A172 (cell line): ENCODE results near the gene UMOD. TPM values are rescaled to one million over a fixed set of nuclear protein-coding genes. Genes with fewer than 3 reads are reported as not detected.

ENCODE experiments used
- DNase-seq: peaks from one replicate; pipeline ENCODE4 v3.0.0-alpha.2; 2015; ENCODE audit warnings: low spot score
- total RNA-seq: library from RNA; depleted of rRNA; stranded (reverse); fragments of >200 nt; shearing (Covaris generic); gene quantifications from 2 replicates; pipeline ENCODE4 v1.2.3, GENCODE V29; 2014; rRNA removed

UMOD gene
- total RNA-seq = not detected in 2 replicates

DNA sequence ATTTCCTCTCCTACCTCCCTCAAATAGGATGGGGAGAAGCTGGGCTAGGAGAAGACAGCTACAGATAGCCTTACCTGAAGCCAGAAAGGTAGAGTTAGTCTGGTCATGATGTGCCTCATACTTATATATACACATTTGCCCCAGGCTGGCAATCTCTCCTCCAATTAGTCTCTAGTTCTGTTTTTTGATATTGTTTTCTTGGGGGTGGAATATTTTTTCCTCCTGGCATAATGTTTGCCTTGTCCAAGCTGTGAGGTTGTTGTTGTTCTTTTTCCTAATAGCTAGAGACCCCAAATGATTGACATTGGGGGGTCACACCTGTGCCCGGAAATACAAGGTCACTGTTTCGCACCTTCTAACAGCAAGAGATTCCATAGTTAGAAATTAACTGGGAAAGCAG is at the start of gene UMOD:
TSS of gene UMOD (minus strand) at position 101 of the 400 bp plus-strand sequence. CDS start 1,978 bp downstream, outside the sequence.
- DNase-seq = no peak

DNA sequence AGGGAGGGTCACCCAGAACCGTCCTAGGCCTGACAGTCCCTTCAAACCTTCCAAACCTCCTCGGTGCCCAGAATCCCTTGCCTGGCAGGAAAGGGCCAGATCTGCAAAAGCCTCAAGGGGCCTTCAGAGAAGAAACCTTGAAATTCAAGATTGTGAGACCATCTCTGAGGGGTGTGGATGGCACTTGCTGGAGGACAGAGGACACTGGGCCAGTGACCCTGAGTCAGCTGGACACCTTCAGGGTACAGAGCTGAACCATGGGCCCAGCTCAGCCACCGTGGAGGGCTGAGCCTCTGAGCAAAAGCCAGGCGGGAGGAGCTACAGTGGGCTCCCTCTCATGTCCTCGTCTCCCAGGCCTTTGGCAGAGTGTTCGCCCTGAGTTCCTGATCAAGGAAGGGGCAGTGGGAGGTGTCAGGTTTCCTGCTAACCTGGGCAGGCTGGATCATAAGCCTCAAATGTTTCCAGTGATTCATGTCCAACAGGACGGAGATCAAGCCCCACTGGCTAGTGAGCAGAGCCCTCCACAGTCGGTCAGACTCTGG is 49.0 kb upstream of the UMOD start:
- DNase-seq = no peak

DNA sequence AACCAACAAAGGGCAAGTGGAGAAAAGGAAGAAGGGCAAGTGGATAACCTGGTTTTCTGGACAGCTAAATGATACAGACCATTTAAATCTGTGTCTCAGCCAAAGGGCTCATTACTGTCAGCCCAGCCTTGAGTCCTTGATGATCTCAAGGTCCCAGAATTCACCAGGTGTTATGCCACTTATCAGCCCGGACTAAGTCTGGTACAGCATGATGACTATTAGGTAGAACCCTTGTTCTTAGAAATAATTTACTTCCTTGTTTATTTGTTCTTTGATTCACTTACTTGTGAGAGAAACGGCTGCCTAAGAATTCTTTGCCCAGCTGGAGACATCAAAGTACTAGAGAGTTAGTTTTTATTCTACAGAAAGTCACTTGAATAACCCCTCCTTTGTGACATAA is 48.6 kb upstream of the UMOD start:
- no peak for DNase-seq

DNA sequence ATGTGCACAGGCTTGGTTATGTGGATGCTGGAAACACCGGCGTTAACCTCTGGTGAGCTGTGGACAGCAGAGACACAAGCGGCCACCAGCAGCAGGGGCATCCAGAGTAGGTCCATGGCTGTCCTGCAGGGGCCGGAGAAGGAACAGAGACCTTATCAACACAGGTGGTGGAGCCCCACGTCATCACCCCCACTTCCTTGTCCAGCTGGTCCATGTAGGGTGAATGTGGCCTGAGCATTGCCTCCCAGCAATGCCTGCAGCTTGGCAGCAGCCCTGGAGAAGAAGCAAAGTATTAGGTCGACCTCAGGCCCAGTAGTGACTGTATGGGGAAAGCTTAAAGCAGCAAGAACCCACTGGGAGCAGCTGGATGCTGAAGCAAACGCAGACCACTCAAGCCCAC is 46.7 kb upstream of the UMOD start:
- DNase-seq = no peak

DNA sequence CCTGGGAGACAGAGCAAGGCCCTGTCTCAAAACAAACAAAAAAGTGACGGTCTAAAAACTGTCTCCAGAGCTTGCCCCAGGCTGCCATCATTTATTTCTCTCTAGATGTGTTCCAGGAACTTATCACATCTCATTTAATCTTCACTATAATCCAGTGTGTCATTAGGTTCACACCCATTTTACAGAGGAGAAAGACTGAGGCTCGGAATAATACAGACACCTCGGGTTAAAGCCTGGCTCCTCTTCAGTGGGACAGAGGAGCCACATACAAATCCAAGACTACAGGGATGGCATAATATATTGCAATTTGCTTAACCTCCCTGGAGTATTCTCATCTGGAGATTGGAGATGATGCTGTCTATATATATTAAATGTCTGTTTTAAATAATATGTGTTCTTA is 46.1 kb upstream of the UMOD start:
- no peak for DNase-seq

DNA sequence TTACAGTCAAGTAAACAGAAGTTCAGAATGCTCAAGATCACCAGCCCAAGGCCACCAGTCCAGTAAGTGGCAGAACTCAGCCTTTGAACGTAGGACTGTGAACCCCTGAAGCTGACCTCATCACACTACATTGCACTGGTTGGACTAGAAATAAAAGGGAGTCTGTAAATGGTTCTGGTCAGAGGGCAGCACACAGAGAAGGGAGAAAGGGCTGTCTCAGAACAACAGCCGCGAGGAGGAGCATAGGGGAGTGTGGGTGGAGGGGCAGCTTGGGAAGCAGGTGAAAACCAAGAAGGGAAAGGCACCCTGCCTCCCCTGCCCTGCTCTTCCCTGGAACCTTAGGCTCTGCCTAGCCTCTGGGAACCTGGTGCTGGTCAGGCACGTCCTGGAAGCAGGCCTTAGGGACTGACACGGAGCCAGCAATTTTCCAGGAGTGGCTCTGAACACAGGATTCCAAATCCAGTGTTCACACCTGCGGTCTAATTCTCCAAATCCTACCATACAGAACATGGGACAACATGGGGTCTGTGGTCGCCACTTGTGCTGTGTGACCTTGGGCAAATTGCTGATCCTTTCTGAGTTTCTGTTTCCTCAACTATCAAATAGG is 45.1 kb upstream of the UMOD start:
- DNase-seq = no peak

DNA sequence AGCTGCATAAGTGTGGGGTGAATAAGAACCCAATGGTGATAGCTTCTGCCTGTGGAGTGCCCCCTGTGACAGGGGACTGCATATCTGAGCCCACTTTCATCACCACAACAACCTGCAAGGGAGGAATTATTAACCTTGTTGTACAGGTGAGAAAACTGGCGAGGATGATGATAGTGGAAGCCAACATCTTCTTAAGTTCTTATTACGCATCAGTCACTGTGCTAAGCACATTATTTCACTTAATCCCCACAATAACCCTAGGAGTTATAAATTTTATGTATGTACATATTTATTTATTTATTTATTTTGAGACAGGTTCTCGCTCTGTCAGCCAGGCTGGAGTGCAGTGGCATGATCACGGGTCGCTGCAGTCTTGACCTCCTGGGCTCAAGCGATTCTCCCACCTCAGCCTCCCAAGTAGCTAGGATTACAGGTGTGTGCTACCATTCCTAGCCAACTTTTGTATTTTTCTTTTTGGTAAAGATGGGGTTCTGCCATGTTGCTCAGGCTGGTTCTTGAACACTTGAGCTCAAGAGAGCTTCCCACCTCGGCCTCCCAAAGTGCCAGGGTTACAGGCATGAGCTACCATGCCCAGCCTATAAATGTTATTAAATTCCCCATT is 44.4 kb upstream of the UMOD start:
- no peak for DNase-seq

DNA sequence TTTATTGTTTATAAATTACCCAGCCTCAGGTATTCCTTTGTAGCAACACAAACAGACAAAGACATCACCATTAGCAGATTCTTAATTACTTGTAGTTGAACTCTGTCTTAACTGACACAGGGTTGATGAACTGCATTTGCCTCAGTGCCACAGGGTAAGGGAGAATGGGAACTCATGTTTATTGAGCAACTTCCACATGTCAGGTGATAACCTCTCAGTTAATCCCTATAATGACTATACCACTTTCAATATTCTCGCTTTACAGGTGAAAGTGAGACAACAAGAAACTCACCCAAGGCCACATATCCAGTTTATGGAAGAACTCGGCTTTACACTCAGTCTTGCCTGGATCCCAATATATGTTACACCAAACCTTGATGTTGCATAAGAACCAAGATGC is 43.4 kb upstream of the UMOD start:
- DNase-seq = no peak

DNA sequence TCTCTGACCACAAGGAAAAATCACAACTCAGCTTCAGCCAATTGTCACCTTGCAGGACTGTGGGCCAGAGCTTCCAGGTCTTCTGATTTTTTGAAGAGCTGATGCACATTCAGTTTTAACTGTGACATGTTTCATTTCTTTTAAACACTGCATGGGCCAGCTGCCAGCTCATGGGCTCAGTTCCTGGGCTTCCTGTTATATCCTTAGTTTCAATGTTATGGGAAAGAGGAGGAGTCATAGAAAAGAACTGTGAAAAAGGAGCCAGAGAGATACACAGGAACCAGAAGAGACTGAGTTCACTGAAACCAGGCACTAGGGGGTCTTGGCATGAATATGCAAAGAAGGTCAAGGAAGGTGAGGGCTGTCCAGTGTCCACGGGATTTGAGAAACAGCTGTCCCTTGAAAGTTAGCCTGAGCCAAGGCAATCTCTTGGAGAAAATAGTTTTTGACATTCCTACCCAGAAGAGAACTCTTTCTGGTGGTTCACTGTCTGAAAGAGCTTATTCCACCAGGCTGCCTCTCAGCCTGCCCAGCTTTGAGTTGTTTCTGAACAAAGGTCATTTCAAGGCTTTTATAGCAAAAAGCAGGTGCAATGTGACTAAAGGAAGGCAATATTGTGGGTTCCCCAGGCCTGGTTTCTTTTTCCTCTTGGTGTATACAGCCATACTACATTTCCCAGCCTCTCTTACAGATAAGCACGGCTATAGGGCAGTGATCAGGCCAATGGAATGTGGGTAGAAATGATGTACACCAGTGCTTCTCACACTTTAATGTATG is 41.5 kb upstream of the UMOD start:
- no peak for DNase-seq

DNA sequence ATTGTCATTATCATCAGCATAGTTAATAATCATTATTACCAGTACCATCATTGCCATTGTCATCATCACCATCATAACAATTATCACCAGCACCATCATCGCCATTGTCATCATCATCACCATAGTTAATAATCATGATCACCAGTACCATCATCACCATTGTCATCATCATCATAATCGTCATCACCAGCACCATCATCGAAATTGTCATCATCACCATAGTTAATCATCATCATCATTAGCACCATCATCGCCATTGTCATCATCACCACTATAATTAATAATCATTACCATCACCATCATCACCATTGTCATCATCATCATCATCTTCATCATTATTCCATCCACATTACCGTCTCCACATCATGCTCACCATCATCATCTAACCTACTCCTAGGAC is 38.5 kb upstream of the UMOD start:
- DNase-seq = no peak

DNA sequence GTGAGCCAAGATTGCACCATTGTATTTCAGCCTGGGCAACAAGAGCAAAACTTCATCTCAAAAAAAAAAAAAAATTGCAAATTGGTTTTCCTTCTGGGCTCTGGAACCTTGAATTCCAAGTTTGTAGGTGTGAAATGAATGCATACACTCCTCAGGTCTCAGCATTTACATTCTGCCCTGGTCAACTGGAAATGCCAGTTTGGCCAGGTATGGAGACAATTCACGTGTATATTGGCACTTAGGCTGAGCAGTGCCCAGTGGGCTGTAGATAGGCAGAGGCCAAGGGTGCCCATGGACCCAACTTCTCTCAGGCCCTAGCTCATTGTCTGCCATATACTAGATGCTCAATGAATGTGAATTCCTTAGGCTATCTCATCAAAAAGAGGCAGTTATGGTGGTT is 36.3 kb upstream of the UMOD start:
- no peak for DNase-seq

DNA sequence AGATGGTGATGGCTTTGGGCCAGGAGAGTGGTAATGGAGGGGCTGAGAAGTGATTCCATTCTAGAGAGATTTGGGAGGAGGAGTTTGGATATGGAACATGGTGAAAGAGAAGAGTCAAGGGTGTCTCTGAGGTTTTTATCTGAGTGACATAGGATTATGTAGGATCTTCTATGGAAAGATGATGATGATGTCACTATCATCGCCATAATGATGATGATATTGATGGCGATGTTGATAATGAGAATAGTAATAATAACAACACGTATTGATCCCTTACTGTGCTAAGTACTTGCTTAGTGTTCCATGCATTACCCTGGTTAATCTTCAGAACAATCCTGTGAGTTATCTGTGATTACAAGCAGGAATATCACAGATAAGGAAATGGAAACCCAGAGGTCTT is 35.5 kb upstream of the UMOD start:
- no peak for DNase-seq

DNA sequence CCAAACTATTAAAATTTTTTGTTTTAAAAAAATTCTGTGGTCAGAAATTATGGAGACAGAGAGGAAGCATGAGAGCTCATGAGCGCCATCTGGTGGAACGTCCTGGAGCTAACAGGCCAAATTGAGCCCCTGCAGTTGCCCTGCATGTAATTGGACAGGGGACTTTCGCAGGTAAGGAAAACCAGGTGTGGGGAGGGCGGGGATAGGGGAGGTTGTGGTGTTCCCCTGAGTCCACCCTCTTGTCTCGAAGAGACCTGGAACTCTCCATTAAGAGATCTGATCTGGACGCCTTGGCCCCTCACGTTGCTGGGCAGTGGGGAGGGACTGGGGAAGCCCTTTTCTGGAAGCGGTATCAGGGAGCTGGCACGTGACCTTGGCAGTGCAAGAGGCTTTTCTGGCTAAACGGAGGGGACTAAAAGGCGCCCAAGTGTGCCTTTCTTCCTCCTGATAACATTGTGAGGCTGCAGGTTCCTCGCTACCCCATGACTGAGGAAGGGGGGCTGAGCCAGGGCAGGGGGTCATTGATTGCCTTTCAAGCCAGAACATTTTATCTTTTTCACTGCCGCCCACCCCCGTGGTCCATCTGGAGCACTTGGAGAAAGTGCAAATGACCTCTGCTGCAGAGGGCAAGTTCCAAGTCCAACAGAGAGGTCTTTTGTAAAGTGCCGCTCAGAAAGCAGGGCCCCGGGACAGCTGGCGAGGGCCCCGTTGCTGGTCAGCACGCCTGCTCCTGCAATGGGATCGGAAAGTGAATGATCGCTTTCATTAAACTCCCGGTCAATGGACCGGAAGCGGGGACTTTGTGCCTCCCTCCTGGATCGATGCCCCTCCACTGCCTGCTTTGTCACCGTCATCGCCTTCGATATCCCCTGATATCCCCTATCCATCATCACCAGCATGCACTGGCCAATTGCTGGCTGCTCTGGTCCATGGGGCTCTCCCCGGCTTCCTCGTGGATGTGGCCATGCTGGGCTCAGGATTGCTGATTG is 33.6 kb upstream of the UMOD start:
- peak; percentile 57 for DNase-seq

DNA sequence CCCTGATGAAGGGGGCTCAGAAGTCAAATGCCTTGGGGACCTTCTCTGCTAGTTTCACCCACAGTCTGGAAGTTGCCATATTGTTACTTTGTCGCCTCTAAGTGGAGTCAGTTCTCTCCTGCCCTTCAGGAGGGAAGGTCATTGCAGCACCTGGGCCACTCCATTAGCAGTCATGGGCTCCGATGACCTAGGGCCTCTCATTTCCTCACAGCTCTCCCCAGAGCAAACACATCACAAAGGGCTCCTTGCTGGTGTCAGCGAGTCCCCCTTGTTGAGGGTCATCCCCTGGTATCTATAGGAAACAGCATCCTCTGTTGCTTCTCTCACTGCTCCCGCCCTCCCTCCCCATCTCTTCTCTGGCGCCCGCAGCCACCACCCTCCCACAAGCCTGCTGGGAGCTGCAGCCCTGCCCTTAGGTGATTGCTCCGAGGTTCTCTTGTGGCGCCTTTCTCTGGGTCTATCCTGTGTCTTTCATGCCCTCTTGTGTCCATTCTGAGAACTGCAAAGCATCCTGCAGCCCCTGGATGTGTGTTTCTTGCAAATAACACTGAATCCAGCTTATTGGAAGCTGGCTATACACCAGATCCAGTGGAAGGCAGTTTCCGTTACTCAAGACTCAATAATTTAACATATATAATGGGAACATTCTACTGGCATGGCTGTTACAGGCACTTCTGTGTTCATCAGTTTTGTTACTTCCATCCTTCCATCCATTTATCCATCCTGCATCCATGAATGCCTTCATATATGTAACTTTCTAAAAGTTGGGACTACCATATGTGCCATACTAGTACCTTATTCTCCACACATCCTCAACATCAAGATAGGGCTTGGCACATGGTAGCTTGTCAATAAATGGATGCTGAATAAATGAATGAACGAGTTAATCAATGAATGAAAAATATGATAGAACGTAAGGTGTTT is 30.9 kb upstream of the UMOD start:
- DNase-seq = peak; percentile 82

DNA sequence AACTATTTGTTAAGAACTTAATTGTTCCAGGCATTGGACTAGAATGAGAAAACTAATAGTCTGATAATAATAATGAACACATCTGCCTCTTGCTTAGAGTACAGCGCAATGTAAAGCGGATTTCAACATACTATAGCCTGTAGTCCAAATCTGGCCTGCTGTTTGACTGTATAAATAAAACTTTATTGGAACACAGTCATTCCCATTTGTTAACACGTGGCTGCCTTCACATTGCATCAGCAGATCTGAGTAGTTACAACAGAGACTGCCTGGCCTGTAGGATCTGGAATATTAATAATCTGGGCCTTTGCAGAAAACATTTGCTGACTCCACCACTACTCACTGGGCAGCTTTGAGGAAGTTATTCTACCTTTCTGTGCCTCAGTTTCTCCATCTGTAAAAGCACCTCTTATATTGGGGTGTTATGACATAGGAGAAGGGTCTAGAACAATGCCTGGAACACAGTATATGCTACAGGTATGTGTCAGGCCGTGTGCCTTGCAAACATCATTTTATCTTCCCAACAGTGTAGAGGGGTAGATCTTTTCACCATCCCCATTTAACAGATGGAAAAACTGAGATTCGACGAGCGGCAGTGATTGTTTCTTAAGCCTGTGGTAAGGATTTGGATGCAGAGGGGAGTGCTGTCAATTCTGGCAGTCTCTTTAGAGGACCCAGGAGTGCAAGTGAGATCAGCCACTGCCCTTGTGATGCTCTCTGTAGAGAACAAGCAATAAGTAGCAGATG is 29.9 kb upstream of the UMOD start:
- DNase-seq = no peak

DNA sequence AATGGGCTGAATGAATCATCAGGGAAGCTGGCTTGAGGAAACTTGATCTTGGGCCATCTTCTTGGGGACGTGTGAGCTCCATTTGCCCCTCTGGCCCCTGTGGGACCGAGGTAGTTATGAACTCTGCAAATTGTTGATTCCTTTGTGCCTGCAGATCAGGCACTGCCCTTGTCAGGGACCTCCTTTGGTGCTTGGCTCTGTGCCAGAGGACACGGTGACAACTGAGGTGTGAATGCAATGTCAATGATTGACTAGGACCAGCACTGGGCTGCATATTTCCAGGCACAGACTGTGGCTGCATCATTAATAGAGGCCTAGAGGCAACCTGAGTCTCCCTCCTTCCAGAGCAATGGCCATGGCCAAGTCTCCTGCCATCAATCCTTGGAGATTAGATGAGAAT is 28.3 kb upstream of the UMOD start:
- DNase-seq = no peak

DNA sequence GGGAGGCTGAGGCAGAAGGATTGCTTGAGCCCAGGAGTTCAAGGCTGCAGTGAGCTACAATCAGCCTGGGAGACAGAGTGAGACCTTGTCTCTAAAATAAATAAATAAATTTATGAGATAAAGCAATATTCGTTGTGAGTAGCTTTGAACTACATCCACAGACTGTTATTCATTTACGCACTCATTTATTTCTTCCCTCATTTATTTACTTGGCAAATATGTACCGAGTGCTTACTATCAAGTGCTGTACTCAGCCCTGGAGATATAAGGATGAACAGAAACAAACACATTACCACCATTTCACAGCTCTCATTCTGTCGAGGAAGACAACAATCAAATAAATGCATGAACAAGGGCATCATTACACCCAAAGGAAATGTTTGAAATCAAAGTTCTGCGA is 24.7 kb upstream of the UMOD start:
- DNase-seq = no peak

DNA sequence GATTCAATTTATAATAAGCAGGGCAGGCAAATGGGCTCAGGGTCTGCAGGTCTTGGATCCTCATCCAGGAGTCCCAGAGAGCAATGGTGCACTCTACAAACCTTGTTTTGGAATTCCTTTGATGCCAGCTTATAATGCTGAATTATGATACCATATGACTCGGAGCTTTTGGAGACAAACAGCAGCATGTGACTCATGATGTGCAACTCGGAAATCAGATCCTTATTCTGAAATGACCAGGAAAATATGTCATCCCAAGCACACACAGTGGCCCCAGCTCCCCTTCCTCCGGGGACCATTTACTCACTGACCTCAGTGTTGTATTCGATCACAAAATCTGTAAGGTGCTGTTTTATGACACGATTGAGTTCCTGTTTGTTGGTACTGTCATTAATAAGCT is 20.2 kb upstream of the UMOD start:
- DNase-seq = no peak

DNA sequence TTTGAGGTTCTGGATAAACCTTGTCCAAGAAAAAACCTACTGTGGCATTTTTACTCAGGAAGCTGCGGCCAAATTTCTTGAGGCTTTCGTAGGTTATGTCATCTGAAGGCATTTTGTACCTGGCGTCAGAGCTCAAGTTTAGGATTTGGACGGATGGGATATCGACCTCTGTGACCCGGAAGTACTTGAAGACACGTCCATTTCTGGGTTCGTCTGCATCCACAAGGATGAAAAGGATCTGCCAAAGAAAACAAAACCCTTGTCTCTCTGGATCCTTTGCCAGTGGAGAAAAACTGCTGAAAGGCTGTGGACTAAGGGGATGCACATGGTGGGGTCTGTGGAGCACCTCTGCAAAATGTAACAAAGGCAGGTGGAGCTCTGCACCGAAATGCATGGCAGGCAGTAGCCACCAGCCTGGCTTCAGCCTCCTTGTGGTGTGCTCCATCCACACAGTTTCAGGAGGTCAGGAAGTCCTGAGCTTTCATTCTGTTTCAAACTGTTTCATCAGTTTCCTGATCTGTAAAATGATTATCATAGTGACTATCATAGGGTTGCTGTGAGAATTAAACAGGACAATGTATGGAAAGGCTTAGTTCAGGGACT is 17.0 kb upstream of the UMOD start:
- no peak for DNase-seq
